HG02623 (cell line): ENCODE data around the gene CDS1.
"Not testable (repeated sequence)": the region's sequence is repeated elsewhere in the genome, so short reads cannot be mapped to it uniquely, and the experiment has no call there.

ENCODE experiments used
- ATAC-seq: cut with Tn5 transposase; IDR thresholded peaks from one replicate; pipeline ENCODE4 v1.9.1; 2021; ENCODE audit warnings: moderate library complexity; ENCODE audit not compliant: unreplicated experiment

The CDS1 gene

GRCh38 chr4:84669201-84669600 is 86.3 kb downstream of the CDS1 start:
- no peak for ATAC-seq

GRCh38 chr4:84672177-84672576 is 89.2 kb downstream of the CDS1 start:
- no peak for ATAC-seq

- no peak for ATAC-seq
Measured at GRCh38 chr4:84673475-84674240, 90.7 kb downstream of the CDS1 start.

DNA sequence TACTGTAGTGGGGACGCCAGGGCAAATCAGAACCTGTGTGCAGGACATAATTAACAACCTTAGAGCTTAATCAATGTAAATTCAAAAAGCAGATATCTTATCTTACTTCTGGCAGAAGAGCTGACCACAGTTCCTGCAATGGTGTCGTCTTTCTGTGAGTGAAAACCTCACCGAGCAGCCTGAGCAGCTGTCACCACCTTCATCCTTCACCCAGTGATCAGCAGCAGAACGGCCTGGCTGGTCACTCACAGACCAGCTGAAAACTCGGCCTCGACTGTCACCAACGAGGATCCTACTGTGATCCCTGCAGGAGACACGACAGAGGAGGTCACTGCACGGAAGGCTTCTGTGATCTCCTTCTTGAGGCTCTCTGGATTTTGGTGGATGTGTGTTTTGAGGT is 94.2 kb downstream of the CDS1 start:
- ATAC-seq, result no peak

DNA sequence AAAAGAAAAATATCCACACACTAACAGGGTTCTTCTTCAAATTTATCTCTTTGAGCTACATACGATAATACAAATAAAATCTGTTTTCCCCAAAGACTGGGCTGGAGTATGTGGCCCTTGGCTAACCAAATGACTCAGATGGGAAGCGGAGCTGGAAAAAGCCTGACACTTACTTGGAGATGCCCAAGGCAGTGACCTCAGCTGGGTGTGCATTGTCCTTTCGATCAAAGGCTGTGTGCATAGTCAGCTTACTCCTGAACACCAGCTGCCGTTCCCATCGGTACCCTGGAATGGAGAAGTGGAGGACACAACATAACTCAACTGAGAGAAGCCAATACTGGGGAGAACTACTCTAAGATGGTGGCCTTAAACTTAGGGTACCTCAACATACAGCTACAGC is 95.1 kb downstream of the CDS1 start:
- no peak for ATAC-seq

GRCh38 chr4:84678976-84679744 is 96.2 kb downstream of the CDS1 start:
- no peak for ATAC-seq

GRCh38 chr4:84680956-84681355 is 98.0 kb downstream of the CDS1 start:
- no peak for ATAC-seq

GRCh38 chr4:84681486-84682274 is 98.8 kb downstream of the CDS1 start:
- no peak for ATAC-seq

GRCh38 chr4:84682661-84683060 is 99.7 kb downstream of the CDS1 start:
- ATAC-seq, result not testable (repeated sequence)

- ATAC-seq, result no peak
Measured at GRCh38 chr4:84683064-84683850, 100.3 kb downstream of the CDS1 start.

DNA sequence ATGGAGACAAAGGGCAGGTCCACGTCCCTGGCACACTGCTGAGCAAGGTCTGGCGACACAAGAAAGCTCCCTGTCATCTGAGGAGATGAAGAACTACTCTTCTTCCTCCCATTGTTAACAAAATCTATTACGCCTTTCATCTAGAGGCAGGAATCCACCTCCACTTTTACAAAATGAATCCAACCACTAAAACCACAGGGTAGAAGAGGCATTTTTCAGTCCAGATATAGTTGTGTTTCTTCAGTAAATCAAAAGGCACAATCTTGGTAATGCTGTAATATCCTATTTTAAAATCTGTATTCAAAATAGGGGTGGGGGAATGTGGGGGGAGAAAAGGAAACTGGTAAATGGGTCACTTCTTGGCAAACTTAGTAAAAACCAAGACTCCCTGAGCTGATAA is 101.4 kb downstream of the CDS1 start:
- no peak for ATAC-seq

GRCh38 chr4:84685105-84685504 is 102.2 kb downstream of the CDS1 start:
- no peak for ATAC-seq

DNA sequence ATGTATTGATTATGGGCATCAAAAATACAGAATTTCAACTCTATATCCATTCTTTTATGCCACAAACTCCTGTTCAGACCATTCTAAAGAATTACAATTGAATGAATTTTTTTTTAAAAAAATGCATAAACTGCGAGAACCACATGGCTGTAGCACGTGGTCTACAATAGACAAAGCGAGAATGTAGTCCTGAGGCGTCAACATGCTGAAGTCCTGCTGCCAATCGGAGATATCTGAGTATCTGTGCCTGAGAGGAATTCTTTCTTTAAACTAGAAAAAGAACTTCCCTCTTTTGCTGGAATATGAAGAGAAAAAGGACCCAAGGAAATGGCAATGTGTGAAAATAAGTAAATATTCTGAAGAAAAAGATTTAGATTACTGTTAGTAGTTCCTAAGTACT is 105.7 kb downstream of the CDS1 start:
- ATAC-seq, result no peak

DNA sequence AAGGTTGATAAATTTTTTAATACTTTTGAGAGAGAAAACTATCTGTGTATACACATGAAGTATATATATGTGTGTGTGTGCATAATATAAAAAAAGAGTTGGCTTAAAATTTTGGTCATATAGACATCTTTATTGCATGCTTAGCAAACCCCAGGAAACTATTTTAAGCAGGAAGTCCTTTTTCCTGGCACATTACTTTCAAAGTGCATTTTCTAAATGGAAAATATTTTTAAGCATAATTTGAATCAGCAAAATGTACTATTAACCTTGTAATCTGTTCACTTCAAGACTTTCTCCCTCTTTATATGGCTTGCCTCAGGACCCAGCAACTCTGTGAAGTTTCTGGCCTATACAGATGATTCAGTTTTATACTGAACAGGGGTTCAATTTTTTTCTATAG is 106.3 kb downstream of the CDS1 start:
- no peak for ATAC-seq

DNA sequence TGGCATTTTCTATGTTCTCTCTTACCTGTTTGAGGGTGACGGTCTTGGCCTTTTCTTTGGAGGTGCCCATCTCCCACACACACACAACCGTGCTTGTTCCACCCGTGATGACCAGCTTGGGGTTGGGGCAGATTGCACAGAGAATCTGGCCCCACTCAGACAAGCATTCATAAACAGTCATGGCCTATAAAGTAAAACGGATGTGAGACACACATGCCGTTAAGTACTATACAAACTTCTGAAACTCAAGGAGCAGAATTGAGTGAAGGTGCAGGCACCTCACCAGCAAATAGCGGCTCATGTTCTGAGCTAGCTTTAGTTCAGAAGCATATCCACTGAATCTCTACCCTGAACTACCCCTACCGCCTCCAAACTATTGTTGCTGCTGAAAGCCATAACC is 107.6 kb downstream of the CDS1 start:
- no peak for ATAC-seq

GRCh38 chr4:84691170-84691691 is 108.3 kb downstream of the CDS1 start:
- ATAC-seq, result no peak

- no peak for ATAC-seq
Measured at GRCh38 chr4:84691800-84692199, 108.9 kb downstream of the CDS1 start.

DNA sequence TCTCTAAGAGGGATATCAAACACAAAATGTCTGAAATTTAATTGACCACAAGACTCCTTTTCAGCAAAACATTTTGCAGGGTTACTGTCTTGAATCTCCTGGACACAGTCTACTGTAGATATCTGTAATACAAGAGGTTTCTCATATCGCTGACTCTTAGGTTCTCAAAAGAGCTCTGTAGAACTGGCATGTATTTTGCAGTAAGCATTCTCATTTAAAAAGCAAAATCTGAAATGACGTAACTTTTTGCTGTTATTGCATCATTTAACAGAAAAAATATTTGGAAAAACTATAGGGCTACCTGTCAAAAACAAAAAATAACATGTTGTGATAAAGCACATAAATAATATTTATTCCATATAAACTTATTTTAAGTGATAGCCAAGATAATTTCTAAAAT is 114.2 kb downstream of the CDS1 start:
- no peak for ATAC-seq

- ATAC-seq, result no peak
Measured at GRCh38 chr4:84697615-84698201, 114.8 kb downstream of the CDS1 start.

GRCh38 chr4:84699001-84699671 is 116.2 kb downstream of the CDS1 start:
- no peak for ATAC-seq
